Lung (tissue), 12 donors: ENCODE measurements around the gene NUDT16L1. TPM values are rescaled to one million over a fixed set of nuclear protein-coding genes. Genes with fewer than 3 reads are reported as not detected.

Experiments
- ATAC-seq: fragments of 200-7000 bp; cut with Tn5 transposase; one replicate; pipeline ENCODE4 v1.9.1; 2020; ENCODE audit warnings: moderate number of reproducible peaks; ENCODE audit not compliant: insufficient read depth, low FRiP score
- DNase-seq, 3 donors: peaks; one replicate each; pipeline ENCODE4 v3.0.0-alpha.2; 2013 to 2017
- H3K27ac ChIP-seq, 2 donors: one replicate each; pipeline ENCODE4 v1.5.1; 2013; ENCODE audit warnings: mild to moderate bottlenecking in 2 of 2, moderate library complexity in 2 of 2, control low read depth in 1 of 2, inconsistent platforms in 1 of 2, low read depth in 1 of 2, low read length in 1 of 2
- H3K27me3 ChIP-seq, 3 donors: one replicate each; pipeline ENCODE4 v1.5.1; 2013; ENCODE audit warnings: low read length in 2 of 3; ENCODE audit not compliant: control insufficient read depth in 3 of 3, insufficient read depth in 3 of 3
- H3K36me3 ChIP-seq, 4 donors: one replicate each; pipeline ENCODE4 v1.5.1; 2013; ENCODE audit warnings: low read length in 4 of 4, mild to moderate bottlenecking in 1 of 4, moderate library complexity in 1 of 4; ENCODE audit not compliant: control insufficient read depth in 4 of 4, insufficient read depth in 4 of 4
- H3K4me1 ChIP-seq, 5 donors: one replicate each; pipeline ENCODE4 v1.5.1; 2013; ENCODE audit warnings: low read length in 5 of 5, mild to moderate bottlenecking in 2 of 5, moderate library complexity in 1 of 5; ENCODE audit not compliant: control insufficient read depth in 5 of 5, insufficient read depth in 5 of 5
- H3K4me3 ChIP-seq: one replicate; pipeline ENCODE4 v1.5.1; 2013; ENCODE audit warnings: mild to moderate bottlenecking, control low read depth, moderate library complexity
- H3K9ac ChIP-seq, 2 donors: one replicate each; pipeline ENCODE4 v1.5.1; 2013; ENCODE audit warnings: low read length in 2 of 2, control low read depth in 1 of 2; ENCODE audit not compliant: insufficient read depth in 1 of 2
- H3K9me3 ChIP-seq, 4 donors: one replicate each; pipeline ENCODE4 v1.5.1; 2013; ENCODE audit warnings: low read length in 3 of 4, mild to moderate bottlenecking in 1 of 4, moderate library complexity in 1 of 4; ENCODE audit not compliant: control insufficient read depth in 4 of 4, insufficient read depth in 3 of 4
- CTCF ChIP-seq: IDR thresholded peaks from 2 replicates; pipeline ENCODE4 v1.5.1; 2012; ENCODE audit warnings: mild to moderate bottlenecking; ENCODE audit errors: control extremely low read depth, extremely low read depth
- WGBS, 2 donors: extraction: QIAGEN DNeasy Blood & Tissue Kit; methylation state at CpG; one replicate each; pipeline ENCODE4 v1.1.7; 2013; 5-methylcytosine and 5-hydroxymethylcytosine counted together
- polyA plus RNA-seq, 2 donors: library from polyadenylated mRNA; stranded (reverse); fragments of 200-250 nt; gene quantifications; one replicate each; pipeline ENCODE4 v1.2.1, GENCODE V29; 2013
- total RNA-seq, 2 donors: library from RNA; depleted of rRNA in 1 of 2; stranded (reverse); fragments of >200 nt in 1 of 2; gene quantifications; one replicate each; pipeline ENCODE4 v1.2.1, GENCODE V29; 2014 to 2021
- donor health status: control.
- donor health status: control.
- donor health status: Bipolar disorder and iron deficiency.
- donor health status: healthy.
- donor health status: DM: yes; HTN: yes; CAD: no.

The NUDT16L1 gene
- total and polyA plus RNA-seq, 4 donors: 27.8 to 41.3 (median 32.3) TPM

DNA sequence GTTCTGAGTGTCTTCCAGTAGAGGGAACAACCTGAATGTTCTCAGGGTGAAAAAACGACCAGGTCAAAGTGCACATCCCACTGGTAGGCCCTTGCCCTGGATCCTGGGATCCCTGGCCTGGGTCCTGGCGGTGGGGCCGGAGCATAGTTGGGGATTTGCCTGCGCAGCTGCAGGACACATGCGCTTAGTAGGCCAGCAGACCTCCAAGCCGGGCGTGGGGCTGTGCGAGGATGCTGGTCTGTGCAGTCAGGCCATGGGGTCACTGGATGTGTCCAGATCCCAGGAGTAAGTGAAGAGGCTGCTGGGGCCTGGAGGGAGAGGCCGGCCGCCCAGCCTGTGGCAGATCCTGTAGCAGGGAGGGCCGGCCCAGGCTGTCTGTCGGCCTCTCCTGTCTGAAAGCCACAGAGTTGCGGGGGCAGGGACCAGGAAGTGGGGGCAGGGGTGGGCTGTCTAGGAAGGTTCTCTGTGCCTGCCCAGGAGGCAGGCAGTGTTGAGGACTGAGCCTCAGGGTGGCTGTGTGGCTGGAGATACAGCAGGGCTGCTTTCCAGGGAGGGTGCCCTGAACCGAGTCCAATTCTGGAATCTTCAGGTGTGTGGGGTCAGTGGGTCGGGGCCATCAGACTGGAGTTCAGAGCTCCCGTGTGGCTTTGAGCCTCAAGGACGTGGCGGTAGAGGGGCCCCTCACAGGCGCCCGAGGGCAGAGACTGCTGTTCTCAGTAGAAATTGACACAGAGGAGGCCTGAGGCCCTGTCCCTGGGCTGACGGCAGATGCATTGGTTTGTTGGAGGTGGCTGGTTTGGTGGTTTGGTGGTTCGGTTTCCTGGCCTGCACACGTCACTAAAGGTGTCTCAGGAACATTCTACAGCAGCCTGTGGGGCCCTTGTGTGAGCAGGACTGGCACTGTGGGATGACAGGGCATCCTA lies 17.2 kb upstream of the NUDT16L1 start:
- DNase-seq (no peak), ATAC-seq (no peak)
- Histone ChIP-seq H3K27ac (peak overlapping the region in 1 of 2 donors; percentile 30), H3K9ac (no peak overlapping the region), H3K4me3 (no peak overlapping the region), H3K27me3 (no peaks in the 10 kb centered on the region), H3K9me3 (no peaks in the 10 kb centered on the region), H3K4me1 (peaks cover 0 to 10% (median 5%) of the 10 kb centered on the region in 5 donors), H3K36me3 (peaks cover 0 to 29% (median 8%) of the 10 kb centered on the region in 4 donors)
- no peak for TF ChIP-seq CTCF
- 62 to 74% methylated on average over 23 of the region's 23 CpGs for WGBS, 2 donors

- H3K9ac ChIP-seq: no peak overlapping the region
- ATAC-seq (no peak), DNase-seq (no peak)
- H3K4me1 ChIP-seq: peaks cover 0 to 10% (median 5%) of the 10 kb centered on the region in 5 donors
- H3K9me3 ChIP-seq: no peaks in the 10 kb centered on the region
- no peak overlapping the region for H3K4me3 ChIP-seq
- 75 to 86% methylated on average over 11 of the region's 11 CpGs for WGBS, 2 donors
- peaks cover 0 to 27% (median 6%) of the 10 kb centered on the region in 4 donors for H3K36me3 ChIP-seq
- TF ChIP-seq CTCF: no peak
- H3K27me3 ChIP-seq: no peaks in the 10 kb centered on the region
- peak overlapping the region in 1 of 2 donors; percentile 80 for H3K27ac ChIP-seq
Measured at GRCh38 chr16:4676831-4677230, 16.5 kb upstream of the NUDT16L1 start.

GRCh38 chr16:4677390-4677789 lies 16.0 kb upstream of the NUDT16L1 start:
- no peak for DNase-seq
- peak overlapping the region in 1 of 2 donors; percentile 80 for H3K27ac ChIP-seq
- H3K36me3 ChIP-seq: peaks cover 0 to 32% (median 7%) of the 10 kb centered on the region in 4 donors

More at GRCh38 chr16:4677390-4677789, 16.0 kb upstream of the NUDT16L1 start:
- H3K4me1 ChIP-seq: peaks cover 0 to 10% (median 5%) of the 10 kb centered on the region in 5 donors
- H3K9me3 ChIP-seq: no peaks in the 10 kb centered on the region
- TF ChIP-seq CTCF: no peak
- no peak overlapping the region for H3K9ac ChIP-seq
- WGBS, 2 donors: 72 to 88% methylated on average over 17 of the region's 17 CpGs
- no peaks in the 10 kb centered on the region for H3K27me3 ChIP-seq
- no peak overlapping the region for H3K4me3 ChIP-seq
- ATAC-seq: no peak
